ENCODE measurements around the gene GOLGA8B. TPM values are rescaled to one million over a fixed set of nuclear protein-coding genes. Genes with fewer than 3 reads are reported as not detected.

The GOLGA8B gene
- polyA plus RNA-seq, 1 donor (not counting 4 experiments of a cell fraction or from before 2014, with no cell fraction given): 49.5 TPM

- FAIRE-seq: no peak
- no peak for DNase-seq (ENCODE audit: low read depth, low spot score)
- H3K4me3 ChIP-seq (ENCODE audit: control insufficient read depth in 2 of 3, extremely low read depth in 1 of 3, insufficient read depth in 2 of 3, low read depth in 1 of 3, low read length in 3 of 3): no peak overlapping the region
- H3K36me3 ChIP-seq (ENCODE audit: control insufficient read depth in 2 of 2, extremely low read depth in 1 of 2, insufficient read depth in 2 of 2, low read length in 2 of 2): no peaks in the 10 kb centered on the region
- no peak overlapping the region for H2AFZ ChIP-seq (ENCODE audit: control insufficient read depth, low read length)
- no peaks in the 10 kb centered on the region for H3K4me1 ChIP-seq (ENCODE audit: control insufficient read depth, extremely low read depth, insufficient read depth, low read length)
- no peak for TF ChIP-seq EZH2 (IDR thresholded peaks at IDR 0.05; ENCODE audit: low read length)
- no peak for TF ChIP-seq CTCF (optimal IDR thresholded peaks at IDR 0.05 in 1 of 3, IDR thresholded peaks at IDR 0.05 in 1 of 3, conservative IDR thresholded peaks at IDR 0.05 in 1 of 3; ENCODE audit: extremely low read depth in 1 of 3, insufficient read depth in 2 of 3, low read length in 3 of 3)
- H3K27me3 ChIP-seq (ENCODE audit: control insufficient read depth, extremely low read depth, insufficient read depth, low read length): peaks cover 13% of the 10 kb centered on the region
- H3K4me2 ChIP-seq (ENCODE audit: control insufficient read depth, extremely low read depth, insufficient read depth, low read depth, low read length): no peak overlapping the region
- H4K20me1 ChIP-seq (ENCODE audit: control insufficient read depth, extremely low read depth, insufficient read depth, low read length): no peaks in the 10 kb centered on the region
- H3K79me2 ChIP-seq (ENCODE audit: control insufficient read depth, insufficient read depth, low read length): no peaks in the 10 kb centered on the region
- H3K27ac ChIP-seq (ENCODE audit: control insufficient read depth, insufficient read depth, low read length): no peak overlapping the region
- H3K9me3 ChIP-seq (ENCODE audit: control insufficient read depth, low read depth, low read length): no peaks in the 10 kb centered on the region
- dilution Hi-C loops (cut with MboI; ENCODE audit: extremely low pct_ligation_motif_present, low sequenced_read_pairs): no loop called here
- H3K9me1 ChIP-seq (ENCODE audit: control insufficient read depth, extremely low read depth, insufficient read depth, low read length): no peaks in the 10 kb centered on the region
- H3K9ac ChIP-seq (ENCODE audit: control insufficient read depth, extremely low read depth, insufficient read depth, low read length): no peak overlapping the region
These were observed 19.6 kb upstream of the GOLGA8B start for GRCh38 chr15:34603095-34603494.

- FAIRE-seq: no peak
- Histone ChIP-seq H3K79me2 (ENCODE audit: control insufficient read depth, insufficient read depth, low read length) (no peaks in the 10 kb centered on the region), H3K9me3 (ENCODE audit: control insufficient read depth, low read depth, low read length) (no peaks in the 10 kb centered on the region), H4K20me1 (ENCODE audit: control insufficient read depth, extremely low read depth, insufficient read depth, low read length) (no peaks in the 10 kb centered on the region), H2AFZ (ENCODE audit: control insufficient read depth, low read length) (no peak overlapping the region), H3K27ac (ENCODE audit: control insufficient read depth, insufficient read depth, low read length) (no peak overlapping the region), H3K27me3 (ENCODE audit: control insufficient read depth, extremely low read depth, insufficient read depth, low read length) (peaks cover 9% of the 10 kb centered on the region), H3K4me2 (ENCODE audit: control insufficient read depth, extremely low read depth, insufficient read depth, low read depth, low read length) (no peak overlapping the region), H3K9me1 (ENCODE audit: control insufficient read depth, extremely low read depth, insufficient read depth, low read length) (no peaks in the 10 kb centered on the region), H3K9ac (ENCODE audit: control insufficient read depth, extremely low read depth, insufficient read depth, low read length) (no peak overlapping the region), H3K4me1 (ENCODE audit: control insufficient read depth, extremely low read depth, insufficient read depth, low read length) (no peaks in the 10 kb centered on the region), H3K36me3 (ENCODE audit: control insufficient read depth in 2 of 2, extremely low read depth in 1 of 2, insufficient read depth in 2 of 2, low read length in 2 of 2) (no peaks in the 10 kb centered on the region), H3K4me3 (ENCODE audit: control insufficient read depth in 2 of 3, extremely low read depth in 1 of 3, insufficient read depth in 2 of 3, low read depth in 1 of 3, low read length in 3 of 3) (no peak overlapping the region)
- TF ChIP-seq CTCF (optimal IDR thresholded peaks at IDR 0.05 in 1 of 3, IDR thresholded peaks at IDR 0.05 in 1 of 3, conservative IDR thresholded peaks at IDR 0.05 in 1 of 3; ENCODE audit: extremely low read depth in 1 of 3, insufficient read depth in 2 of 3, low read length in 3 of 3): no peak
- no peak for TF ChIP-seq EZH2 (IDR thresholded peaks at IDR 0.05; ENCODE audit: low read length)
- dilution Hi-C loops (cut with MboI; ENCODE audit: extremely low pct_ligation_motif_present, low sequenced_read_pairs): no loop called here
- DNase-seq (ENCODE audit: low read depth, low spot score): no peak
These were observed 17.5 kb upstream of the GOLGA8B start for GRCh38 chr15:34600923-34601322.
